Caki2 (cell line): ENCODE measurements around the gene TYW1. TPM values are rescaled to one million over a fixed set of nuclear protein-coding genes. Genes with fewer than 3 reads are reported as not detected.
"Not testable (repeated sequence)": the region's sequence is repeated elsewhere in the genome, so short reads cannot be mapped to it uniquely, and the experiment has no call there.

Experiments used
- DNase-seq: peaks from one replicate; pipeline ENCODE4 v3.0.0-alpha.2; 2015; ENCODE audit warnings: low read depth
- in situ Hi-C: cut with HindIII; loops from 2 replicates; pipeline ENCODE4 v1.10.0; 2016; ENCODE audit warnings: low sequenced_read_pairs, low pct_unique_long_range_greater_than_20kb, mixed read lengths
- total RNA-seq: library from RNA; depleted of rRNA; stranded (reverse); fragments of >200 nt; shearing (Covaris generic); gene quantifications from 2 replicates; pipeline ENCODE4 v1.2.3, GENCODE V29; 2014; ENCODE audit warnings: low replicate concordance; rRNA removed

Gene TYW1
- total RNA-seq, 1 experiment from 2014 or later: 20.3 TPM

DNA sequence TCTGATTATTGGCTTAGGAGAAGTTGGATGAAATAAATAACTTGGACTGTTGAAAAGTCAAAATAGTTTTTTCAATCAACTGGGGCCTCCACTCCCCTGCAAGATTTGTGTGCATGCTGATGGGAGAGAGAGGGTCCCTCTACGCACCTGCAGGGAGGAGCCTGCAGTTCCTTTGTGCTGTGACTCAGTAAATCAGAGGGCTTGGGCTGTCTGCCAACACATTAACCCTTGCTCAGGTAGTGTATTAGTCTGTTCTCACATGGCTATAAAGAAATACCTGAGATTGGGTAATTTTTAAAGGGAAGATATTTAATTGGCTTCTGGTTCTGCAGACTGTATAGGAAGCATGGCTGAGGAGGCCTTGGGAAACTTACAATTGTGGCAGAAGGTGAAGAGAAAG is 261.1 kb downstream of the TYW1 start:
- in situ Hi-C loops: not testable (repeated sequence)
- peak; percentile 11 for DNase-seq

GRCh38 chr7:67259363-67259762 is 262.7 kb downstream of the TYW1 start:
- in situ Hi-C loops, DNase-seq: not testable (repeated sequence)

GRCh38 chr7:67260166-67260586 is 263.5 kb downstream of the TYW1 start:
- DNase-seq: peak; percentile 18
- in situ Hi-C loops: not testable (repeated sequence)

- in situ Hi-C loops, DNase-seq: not testable (repeated sequence)
These were observed 267.4 kb downstream of the TYW1 start for GRCh38 chr7:67264000-67264399.

DNA sequence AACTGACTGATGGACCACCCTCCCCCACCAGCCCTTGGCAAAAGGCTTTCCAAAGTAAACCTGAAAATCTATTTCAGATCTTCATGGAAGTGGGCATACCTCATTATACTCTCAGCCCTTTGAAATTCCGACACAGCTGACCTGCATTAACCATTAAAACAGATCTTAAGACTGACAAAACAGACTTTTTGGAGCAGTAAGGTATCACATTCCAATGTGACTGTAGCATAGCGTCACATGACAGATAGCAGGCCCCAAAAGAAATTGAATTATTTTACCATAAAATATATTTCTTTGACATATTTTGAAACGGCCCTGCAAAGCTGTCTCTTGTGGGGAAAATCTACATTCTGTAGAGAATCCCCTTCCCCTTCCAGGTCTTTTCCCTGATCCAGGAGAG is 269.4 kb downstream of the TYW1 start:
- in situ Hi-C loops, DNase-seq: not testable (repeated sequence)

DNA sequence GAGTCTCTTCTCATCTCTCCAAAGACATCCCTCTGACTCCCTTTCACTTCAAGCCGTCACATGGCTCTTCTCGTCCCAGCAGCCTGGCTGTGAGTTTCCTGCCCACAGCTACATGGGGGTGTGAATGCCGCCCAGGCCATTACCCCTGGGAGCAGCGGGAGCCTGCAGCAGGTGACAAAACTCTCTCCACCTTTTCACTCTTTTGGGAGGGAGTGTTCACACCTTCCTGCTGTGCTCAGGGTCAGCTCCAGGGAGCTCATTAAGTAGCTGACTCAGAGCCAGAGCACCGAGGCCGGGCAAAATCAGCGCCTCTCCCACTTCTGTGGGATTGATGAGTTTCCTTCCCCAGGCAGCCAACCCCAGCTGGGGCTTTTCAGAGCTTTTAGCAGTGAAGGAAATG is 271.3 kb downstream of the TYW1 start:
- in situ Hi-C loops: no loop called here
- DNase-seq: no peak

DNA sequence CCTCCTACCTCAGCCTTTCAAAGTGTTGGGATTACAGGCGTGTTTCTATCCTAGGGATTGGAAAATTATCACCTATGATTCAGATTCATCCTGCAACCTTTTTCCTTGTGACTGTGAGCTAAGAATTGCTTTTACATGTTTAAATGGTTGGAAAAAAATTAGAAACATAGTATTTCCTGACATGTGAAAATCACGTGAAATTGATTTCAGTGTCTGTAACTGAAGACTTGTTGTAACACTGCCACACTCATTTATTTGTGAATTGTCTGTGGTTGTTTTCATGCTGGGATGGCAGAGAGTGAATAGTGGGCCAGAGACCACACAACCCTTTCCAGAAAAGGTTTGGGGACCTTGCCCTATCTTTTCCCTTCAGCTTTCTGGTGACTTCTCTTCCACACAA is 273.3 kb downstream of the TYW1 start:
- DNase-seq, in situ Hi-C loops: not testable (repeated sequence)

Other genes with a start within 250 kb of the TYW1 start
- gene TMEM248, start 75.6 kb upstream of the TYW1 start, total RNA-seq: 74.1 and 101 TPM in 2 replicates
- 46.5 and 47.7 TPM in 2 replicates for gene SBDS, start 1.2 kb upstream of the TYW1 start, total RNA-seq